Cerebellar cortex (tissue), 1 donor: ENCODE measurements around the gene ACR.

ENCODE experiments used
- DNase-seq: peaks from one replicate; pipeline ENCODE4 v3.0.0-alpha.2; 2015; ENCODE audit warnings: low spot score

ACR gene

GRCh38 chr22:50737728-50738648, at the start of gene ACR:
Gene ACR (plus strand): TSS chr22:50738204. CDS start chr22:50738236, 32 bp downstream.
- DNase-seq = peak; percentile 46

GRCh38 chr22:50688448-50688847, 49.6 kb upstream of the ACR start:
- DNase-seq = no peak

- peak; percentile 74 for DNase-seq
These were observed 46.5 kb upstream of the ACR start for GRCh38 chr22:50691521-50691920.

- DNase-seq = no peak
These were observed 44.5 kb upstream of the ACR start for GRCh38 chr22:50693462-50693861.

GRCh38 chr22:50694099-50694605, 43.9 kb upstream of the ACR start:
- DNase-seq = no peak

- no peak for DNase-seq
These were observed 43.1 kb upstream of the ACR start for GRCh38 chr22:50694766-50695420.

GRCh38 chr22:50695421-50696250, 42.4 kb upstream of the ACR start:
- no peak for DNase-seq

- DNase-seq = no peak
These were observed 41.7 kb upstream of the ACR start for GRCh38 chr22:50696251-50696798.

GRCh38 chr22:50696799-50697561, 41.0 kb upstream of the ACR start:
- no peak for DNase-seq

- DNase-seq = no peak
These were observed 40.1 kb upstream of the ACR start for GRCh38 chr22:50697667-50698506.

GRCh38 chr22:50698546-50698945, 39.5 kb upstream of the ACR start:
- DNase-seq = no peak

- peak; percentile 97 for DNase-seq
These were observed 38.8 kb upstream of the ACR start for GRCh38 chr22:50699001-50699755.

GRCh38 chr22:50699756-50700386, 38.1 kb upstream of the ACR start:
- DNase-seq = no peak

GRCh38 chr22:50700387-50701075, 37.5 kb upstream of the ACR start:
- no peak for DNase-seq

- DNase-seq = peak; percentile 80
These were observed 37.0 kb upstream of the ACR start for GRCh38 chr22:50701076-50701419.

- DNase-seq = no peak
These were observed 36.4 kb upstream of the ACR start for GRCh38 chr22:50701428-50702154.

- DNase-seq = no peak
These were observed 35.7 kb upstream of the ACR start for GRCh38 chr22:50702261-50702671.
